Measurements from ENCODE around the gene DIO1. TPM values are rescaled to one million over a fixed set of nuclear protein-coding genes. Genes with fewer than 3 reads are reported as not detected.

The DIO1 gene
- total RNA-seq, 1 experiment from 2014 or later: not detected

GRCh38 chr1:53889304-53890298 lies 4.4 kb upstream of the DIO1 start, which contains the start of gene YIPF1:
TSS of gene YIPF1 (minus strand) at chr1:53889797. CDS start at chr1:53888937, 860 bp downstream.
- peak; percentile 90 for DNase-seq
- Histone ChIP-seq H3K27me3 (no peaks in the 10 kb centered on the region), H3K36me3 (no peaks in the 10 kb centered on the region; the same call in 1 of the 2 replicates), H3K4me3 (peak within 1 kb of the TSS; percentile 90), H3K9me3 (no peaks in the 10 kb centered on the region)

- no peaks in the 10 kb centered on the region; the same call in 1 of the 2 replicates for H3K36me3 ChIP-seq
- no peaks in the 10 kb centered on the region for H3K27me3 ChIP-seq
- DNase-seq: no peak
- H3K9me3 ChIP-seq: no peaks in the 10 kb centered on the region
- peak overlapping the region; percentile 90 for H3K4me3 ChIP-seq
Measured at GRCh38 chr1:53890522-53890941, 3.5 kb upstream of the DIO1 start.

DNA sequence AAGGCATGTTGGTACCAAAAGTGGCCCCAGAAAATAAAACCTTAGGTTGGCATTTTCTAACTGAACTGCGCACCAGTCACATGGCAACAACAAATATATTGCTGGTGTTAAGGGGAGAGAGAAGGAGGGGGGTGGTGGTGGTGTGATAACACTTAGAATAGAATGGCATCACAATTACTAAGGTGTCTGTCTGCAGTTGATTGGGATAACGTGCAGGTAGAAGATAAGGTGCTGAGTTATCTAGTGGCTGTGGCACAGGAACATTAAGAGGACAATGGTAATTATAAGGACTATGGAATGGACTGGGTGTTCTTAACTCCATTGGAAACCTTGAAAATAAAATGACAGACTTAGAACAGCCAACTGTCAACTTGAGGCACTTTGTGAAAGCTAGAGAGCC lies 3.0 kb upstream of the DIO1 start:
- no peaks in the 10 kb centered on the region for H3K9me3 ChIP-seq
- H3K27me3 ChIP-seq: no peaks in the 10 kb centered on the region
- DNase-seq: no peak
- H3K4me3 ChIP-seq: no peak overlapping the region
- no peaks in the 10 kb centered on the region; the same call in 1 of the 2 replicates for H3K36me3 ChIP-seq

DNA sequence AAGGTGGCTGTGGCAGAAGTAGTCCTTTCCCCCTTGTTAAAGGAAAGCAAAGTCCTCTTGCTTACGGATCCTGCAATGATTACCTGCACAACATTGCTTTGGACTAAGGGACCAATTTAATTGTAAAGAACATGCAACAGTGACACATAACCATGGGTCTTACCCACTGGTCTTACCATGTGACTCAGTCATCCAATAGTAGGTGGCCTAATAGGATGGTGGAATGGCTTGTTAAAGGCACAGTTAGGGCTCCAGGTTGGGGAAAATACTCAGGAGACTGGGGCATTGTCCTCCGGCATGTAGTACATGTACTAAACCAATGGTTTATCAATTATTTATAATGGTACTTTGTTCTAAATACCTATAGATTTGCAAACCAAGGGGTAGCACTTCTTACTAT lies 2.3 kb upstream of the DIO1 start:
- Histone ChIP-seq H3K9me3 (no peaks in the 10 kb centered on the region), H3K4me3 (no peak overlapping the region), H3K36me3 (no peaks in the 10 kb centered on the region; the same call in 1 of the 2 replicates), H3K27me3 (no peaks in the 10 kb centered on the region)
- no peak for DNase-seq

DNA sequence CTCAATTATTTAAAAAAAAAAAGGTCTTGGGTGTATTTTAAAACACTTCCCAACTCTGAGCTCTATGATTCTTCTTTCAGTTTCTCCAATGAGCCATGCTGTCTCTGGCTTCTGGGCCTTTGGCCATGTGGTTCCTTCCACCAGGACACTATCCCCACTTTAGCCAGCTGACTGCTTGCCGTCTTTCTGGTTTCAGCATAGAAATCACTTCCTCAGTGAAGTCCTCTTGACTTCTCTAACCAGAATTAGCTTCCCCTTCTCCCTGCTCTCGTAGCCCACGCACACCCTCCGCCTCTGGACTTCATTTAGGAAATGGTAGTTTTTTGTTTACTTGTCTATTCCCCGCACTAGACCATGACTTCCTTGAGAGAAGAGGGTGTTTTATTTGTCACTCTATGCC lies 1.1 kb upstream of the DIO1 start:
- Histone ChIP-seq H3K27me3 (no peaks in the 10 kb centered on the region), H3K4me3 (no peak overlapping the region), H3K36me3 (no peaks in the 10 kb centered on the region; the same call in 1 of the 2 replicates), H3K9me3 (no peaks in the 10 kb centered on the region)
- DNase-seq: no peak

GRCh38 chr1:53894644-53895043 lies 657 bp downstream of the DIO1 start:
- no peaks in the 10 kb centered on the region for H3K9me3 ChIP-seq
- no peak overlapping the region for H3K4me3 ChIP-seq
- H3K36me3 ChIP-seq: no peaks in the 10 kb centered on the region
- no peak for DNase-seq
- H3K27me3 ChIP-seq: no peaks in the 10 kb centered on the region

- Histone ChIP-seq H3K9me3 (no peaks in the 10 kb centered on the region), H3K36me3 (no peaks in the 10 kb centered on the region), H3K4me3 (no peak overlapping the region), H3K27me3 (no peaks in the 10 kb centered on the region)
- no peak for DNase-seq
Measured at GRCh38 chr1:53895421-53895820, 1.4 kb downstream of the DIO1 start.

- Histone ChIP-seq H3K9me3 (no peaks in the 10 kb centered on the region), H3K4me3 (no peak overlapping the region), H3K27me3 (no peaks in the 10 kb centered on the region), H3K36me3 (no peaks in the 10 kb centered on the region)
- peak; percentile 84 for DNase-seq
Measured at GRCh38 chr1:53896635-53897229, 2.7 kb downstream of the DIO1 start.

DNA sequence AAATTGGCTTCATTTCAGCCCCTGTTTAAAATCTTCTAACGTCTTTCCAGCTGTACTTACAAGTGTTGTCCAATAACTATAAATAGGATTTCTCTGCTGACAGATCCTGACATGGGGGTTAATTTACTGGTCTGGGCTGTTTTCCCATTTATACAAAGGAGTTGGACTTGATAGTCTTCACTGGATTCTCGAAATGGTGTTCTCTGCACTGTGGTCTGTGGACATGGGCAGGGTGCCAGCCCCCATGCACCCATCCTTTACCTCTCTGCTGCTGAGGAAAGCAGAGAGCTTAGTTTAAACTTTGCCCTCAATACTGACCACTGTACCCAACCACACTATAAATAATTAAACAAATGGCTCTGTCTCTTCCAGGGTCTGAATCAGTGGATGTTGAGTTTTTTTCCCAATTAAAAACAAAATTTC lies 5.2 kb downstream of the DIO1 start:
- DNase-seq: peak; percentile 41
- H3K9me3 ChIP-seq: no peaks in the 10 kb centered on the region
- no peak overlapping the region for H3K4me3 ChIP-seq
- H3K27me3 ChIP-seq: no peaks in the 10 kb centered on the region
- no peaks in the 10 kb centered on the region for H3K36me3 ChIP-seq

GRCh38 chr1:53899708-53900107 lies 5.7 kb downstream of the DIO1 start:
- Histone ChIP-seq H3K9me3 (no peaks in the 10 kb centered on the region), H3K36me3 (no peaks in the 10 kb centered on the region), H3K27me3 (no peaks in the 10 kb centered on the region), H3K4me3 (no peak overlapping the region)
- no peak for DNase-seq

DNA sequence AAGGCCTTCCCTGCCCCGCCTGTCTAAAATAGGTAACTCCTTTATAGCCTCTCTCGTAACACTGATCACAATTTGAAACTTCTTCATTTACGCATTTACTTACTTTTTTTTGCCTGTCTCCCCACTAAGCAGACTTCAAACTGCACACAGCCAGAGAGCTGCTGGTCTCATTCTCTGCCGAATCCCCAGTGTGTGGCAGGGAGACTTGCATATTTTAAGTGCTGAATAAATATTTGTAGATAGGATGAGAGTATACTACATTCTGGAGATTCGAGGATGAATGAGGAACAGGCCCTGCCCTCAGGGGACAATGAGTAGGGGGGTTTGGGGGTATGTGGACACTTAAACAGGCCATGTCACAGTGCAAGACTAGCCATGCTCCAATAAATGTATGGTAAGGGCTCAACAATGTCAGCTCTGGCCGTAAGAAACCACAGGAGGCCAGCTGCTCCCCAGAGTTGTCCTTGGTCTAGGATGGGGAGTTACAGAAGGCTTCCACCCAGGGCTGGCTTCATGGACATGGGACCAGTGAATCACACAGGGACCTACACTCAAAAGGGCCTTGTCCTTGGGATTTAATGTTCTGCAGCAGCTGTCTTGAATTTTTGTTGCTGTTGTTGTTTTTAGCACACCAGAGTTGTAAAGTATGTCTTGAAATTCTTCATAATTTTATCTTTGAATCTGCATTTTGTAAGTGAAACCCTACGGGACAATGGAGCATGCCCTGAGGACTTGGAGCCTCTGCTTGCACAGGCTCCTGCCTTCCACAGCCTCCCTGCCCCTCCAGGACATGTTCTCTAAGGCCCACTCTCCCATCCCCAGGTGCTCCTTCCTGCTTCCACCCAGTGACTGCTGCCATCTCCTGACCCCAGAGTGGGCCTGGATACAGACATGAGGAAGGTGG lies 8.5 kb downstream of the DIO1 start:
- no peak for DNase-seq

DNA sequence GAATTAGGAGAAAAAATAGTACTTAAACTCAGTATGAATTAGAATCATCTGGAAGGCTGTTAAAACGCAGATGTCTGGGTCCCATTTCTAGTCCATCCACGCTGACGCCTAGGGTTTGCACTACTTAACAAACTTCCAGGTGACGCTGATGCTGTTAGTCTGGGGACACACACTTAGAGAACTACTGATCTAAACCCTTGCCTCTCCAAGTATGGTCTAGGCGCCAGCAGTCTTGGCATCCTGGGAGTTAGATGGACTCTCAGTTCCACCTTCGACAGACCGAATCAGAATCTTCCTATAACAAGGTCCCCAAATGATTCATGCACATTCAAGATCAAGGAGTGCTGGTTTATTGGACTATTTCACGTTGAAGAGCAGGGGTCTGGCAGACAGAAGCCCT lies 11.5 kb downstream of the DIO1 start:
- Histone ChIP-seq H3K36me3 (no peaks in the 10 kb centered on the region), H3K27me3 (no peaks in the 10 kb centered on the region), H3K4me3 (no peak overlapping the region), H3K9me3 (no peaks in the 10 kb centered on the region)
- DNase-seq: no peak

More for the DNA sequence above, 8.5 kb downstream of the DIO1 start:
- H3K27me3 ChIP-seq: no peaks in the 10 kb centered on the region
- no peaks in the 10 kb centered on the region for H3K9me3 ChIP-seq
- H3K36me3 ChIP-seq: no peaks in the 10 kb centered on the region
- H3K4me3 ChIP-seq: no peak overlapping the region

- no peaks in the 10 kb centered on the region for H3K27me3 ChIP-seq
Measured at GRCh38 chr1:53906121-53906520, 12.1 kb downstream of the DIO1 start.

DNA sequence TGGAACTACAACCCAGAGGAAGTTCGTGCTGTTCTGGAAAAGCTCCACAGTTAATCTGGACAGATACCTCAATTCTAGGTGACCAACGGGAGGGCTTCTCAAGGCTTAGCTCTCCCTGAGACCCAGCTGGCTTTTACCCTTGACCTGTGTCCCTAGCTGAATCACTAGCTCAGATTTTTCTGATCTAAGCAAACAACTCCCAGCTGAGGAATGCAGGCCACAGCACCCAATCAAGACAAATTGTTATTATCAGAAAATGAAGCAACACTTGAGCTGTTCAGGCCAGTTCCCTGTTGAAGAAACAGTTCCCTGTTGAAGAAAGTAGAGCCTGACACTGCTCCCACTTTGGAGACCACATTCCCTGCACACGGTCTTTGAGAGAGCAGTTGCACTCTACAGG lies 16.0 kb downstream of the DIO1 start:
- DNase-seq: no peak
- Histone ChIP-seq H3K4me3 (no peak overlapping the region), H3K9me3 (no peaks in the 10 kb centered on the region), H3K27me3 (no peaks in the 10 kb centered on the region), H3K36me3 (no peaks in the 10 kb centered on the region; the same call in none of the 2 replicates)

More at GRCh38 chr1:53906121-53906520, 12.1 kb downstream of the DIO1 start:
- no peaks in the 10 kb centered on the region for H3K9me3 ChIP-seq
- DNase-seq: no peak
- no peaks in the 10 kb centered on the region for H3K36me3 ChIP-seq
- no peak overlapping the region for H3K4me3 ChIP-seq

GRCh38 chr1:53911442-53911841 lies 17.5 kb downstream of the DIO1 start:
- H3K27me3 ChIP-seq: no peaks in the 10 kb centered on the region
- no peaks in the 10 kb centered on the region for H3K9me3 ChIP-seq

DNA sequence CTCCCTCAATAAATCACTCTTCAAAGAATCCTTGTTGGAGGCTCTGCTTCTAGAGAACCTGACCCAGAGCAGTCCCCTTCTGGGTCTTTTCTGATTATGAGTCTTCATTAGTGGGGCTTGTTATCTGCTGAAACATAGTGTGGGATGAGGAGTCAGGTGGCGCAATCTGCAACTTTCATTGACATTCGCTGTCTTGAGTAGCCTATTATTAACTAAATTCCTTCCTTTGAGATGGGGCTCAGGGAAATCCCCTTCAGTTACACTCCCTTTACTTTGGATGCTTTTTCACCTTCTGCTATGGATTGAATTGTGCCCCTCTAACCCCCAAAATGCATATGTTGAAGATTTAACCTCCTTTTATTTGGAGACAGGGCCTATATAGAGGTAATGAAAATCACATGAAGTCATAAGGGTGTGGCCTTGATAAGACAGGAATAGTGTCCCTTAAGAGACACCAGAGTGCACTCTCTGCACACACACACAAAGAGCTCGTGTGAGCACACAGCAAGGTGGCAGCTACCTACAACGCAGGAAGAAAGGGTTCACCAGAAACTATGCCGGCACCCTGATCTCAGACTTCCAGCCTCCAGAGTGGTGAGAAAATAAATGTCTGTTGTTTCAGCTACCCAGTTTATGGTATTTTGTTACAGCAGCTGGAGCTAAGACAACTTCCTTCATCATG lies 19.5 kb downstream of the DIO1 start:
- Histone ChIP-seq H3K4me3 (no peak overlapping the region), H3K36me3 (peaks cover 2% of the 10 kb centered on the region), H3K9me3 (no peaks in the 10 kb centered on the region), H3K27me3 (no peaks in the 10 kb centered on the region)
- no peak for DNase-seq

More at GRCh38 chr1:53911442-53911841, 17.5 kb downstream of the DIO1 start:
- no peak overlapping the region for H3K4me3 ChIP-seq
- no peak for DNase-seq
- H3K36me3 ChIP-seq: peaks cover 2% of the 10 kb centered on the region

Data from MG63 (cell line).